ENCODE results near the gene TNFRSF4. TPM values are rescaled to one million over a fixed set of nuclear protein-coding genes. Genes with fewer than 3 reads are reported as not detected.

The TNFRSF4 gene
- total and polyA plus RNA-seq, 2 of the 8 experiments (the other 6 are each of a cell fraction or from before 2014, with no cell fraction given): 0.06 TPM; not detected in 1

GRCh38 chr1:1199961-1200875 is 13.7 kb downstream of the TNFRSF4 start:
- H3K23me2 ChIP-seq (ENCODE audit: low read depth, low read length): no peaks in the 10 kb centered on the region; the same call in 1 of the 2 replicates
- POLR2A ChIA-PET (ENCODE audit: partially characterized antibody): interaction anchor here (0.9 to 1.7 kb wide), 3 partner anchors 16 to 178 kb away, joined by 3 to 6 read pairs (median 4); partner anchors contain the start of gene TTLL10
- TF ChIP-seq RAD21 (IDR thresholded peaks at IDR 0.05 in 1 of 2, conservative IDR thresholded peaks at IDR 0.05 in 1 of 2; ENCODE audit: low read depth in 2 of 2, low read length in 2 of 2): no peak
- no peak for TF ChIP-seq GABPA (IDR thresholded peaks at IDR 0.05; ENCODE audit: borderline replicate concordance, insufficient read depth, low read length)
- no peak for TF ChIP-seq SP1 (IDR thresholded peaks at IDR 0.05; ENCODE audit: low read depth, low read length)
- no peak for TF ChIP-seq GTF2F1 (IDR thresholded peaks at IDR 0.05; ENCODE audit: borderline replicate concordance, low read depth, low read length)
- TF ChIP-seq KDM1A (IDR thresholded peaks at IDR 0.05; ENCODE audit: borderline replicate concordance, low read length): no peak
- TF ChIP-seq RFX5 (IDR thresholded peaks at IDR 0.05; ENCODE audit: borderline replicate concordance, low read depth, low read length): no peak
- TF ChIP-seq E2F6 (IDR thresholded peaks at IDR 0.05): no peak
- TF ChIP-seq USF2 (IDR thresholded peaks at IDR 0.05; ENCODE audit: low read length): no peak

More at GRCh38 chr1:1199961-1200875, 13.7 kb downstream of the TNFRSF4 start:
- H2BK20ac ChIP-seq (ENCODE audit: low read length): no peak overlapping the region; the same call in 1 of the 2 replicates
- H2AK5ac ChIP-seq (ENCODE audit: low read depth, low read length): peak overlapping the region; percentile 17; the same call in 1 of the 2 replicates
- CTCF ChIA-PET (ENCODE audit: partially characterized antibody): interaction anchor here (0.6 to 1.2 kb wide), 5 partner anchors 13 to 77 kb away, joined by 3 read pairs; no protein-coding TSS in a partner anchor
- peak overlapping the region; percentile 12 to 70; a peak in 2 of 4 replicates for H3K4me2 ChIP-seq (ENCODE audit: insufficient read depth in 1 of 2, low read depth in 2 of 2, low read length in 2 of 2)
- peaks cover 2 to 4% (median 3%) of the 10 kb centered on the region in 4 experiments; a peak in 4 of 7 replicates for H3K27me3 ChIP-seq (replicated peaks in 1 of 4; ENCODE audit: control insufficient read depth in 3 of 4, extremely low read depth in 1 of 4, insufficient read depth in 3 of 4, low read length in 3 of 4)
- FAIRE-seq (no peak), DNase-seq (ENCODE audit: low read depth in 1 of 2, low spot score in 2 of 2) (peak in 1 of 2 experiments; percentile 47)
- peak overlapping the region; percentile 100; the same call in 1 of the 2 replicates for H2BK15ac ChIP-seq (ENCODE audit: low read length)
- H3K4me3 ChIP-seq (ENCODE audit: extremely low read depth in 1 of 4, insufficient read depth in 2 of 4, low read depth in 3 of 4, low read length in 4 of 4): peak overlapping the region in 1 of 4 experiments; percentile 67; a peak in 3 of 8 replicates
- no peak overlapping the region for H3K9ac ChIP-seq (replicated peaks in 1 of 4; ENCODE audit: extremely low read depth in 1 of 4, low read depth in 3 of 4, low read length in 3 of 4)
- H3K9me3 ChIP-seq (ENCODE audit: insufficient read depth in 2 of 2, low read depth in 1 of 2, low read length in 1 of 2): no peaks in the 10 kb centered on the region
- H3K79me1 ChIP-seq (ENCODE audit: low read depth, low read length): no peaks in the 10 kb centered on the region
- H3K18ac ChIP-seq (ENCODE audit: extremely low read depth, low read length): peak overlapping the region; percentile 78; the same call in 1 of the 2 replicates
- H3K27ac ChIP-seq (ENCODE audit: low read depth, low read length): no peak overlapping the region
- H4K5ac ChIP-seq (ENCODE audit: insufficient read length, low read depth, low read length): no peak overlapping the region
- H2BK5ac ChIP-seq (ENCODE audit: low read depth, low read length): no peak overlapping the region
- peak overlapping the region; percentile 44 for H4K91ac ChIP-seq (replicated peaks; ENCODE audit: insufficient read length, low read length)
- H3K23ac ChIP-seq (ENCODE audit: insufficient read length): no peak overlapping the region
- H2BK120ac ChIP-seq (replicated peaks; ENCODE audit: low read depth, low read length): no peak overlapping the region
- no peaks in the 10 kb centered on the region for H4K20me1 ChIP-seq (replicated peaks in 1 of 2; ENCODE audit: control insufficient read depth in 1 of 2, insufficient read depth in 2 of 2, low read length in 2 of 2)
- H2BK12ac ChIP-seq (ENCODE audit: low read depth, low read length): peak overlapping the region; percentile 68; the same call in 1 of the 2 replicates
- peaks cover 0 to 4% (median under 1%) of the 10 kb centered on the region in 4 experiments; a peak in 4 of 7 replicates for H3K4me1 ChIP-seq (replicated peaks in 1 of 4; ENCODE audit: control insufficient read depth in 3 of 4, insufficient read depth in 4 of 4, low read length in 3 of 4)
- no peaks in the 10 kb centered on the region for H3K36me3 ChIP-seq (ENCODE audit: control insufficient read depth in 2 of 4, insufficient read depth in 4 of 4, low read length in 3 of 4)
- no peak overlapping the region for H3K14ac ChIP-seq (ENCODE audit: insufficient read length)
- peak overlapping the region; percentile 81 for H3K4ac ChIP-seq (replicated peaks; ENCODE audit: insufficient read length, low read depth, low read length)
- no peak overlapping the region for H4K8ac ChIP-seq (ENCODE audit: extremely low read depth, insufficient read depth, low read length)
- H2AFZ ChIP-seq (ENCODE audit: low read length): no peak overlapping the region
- H3K79me2 ChIP-seq (ENCODE audit: control insufficient read depth in 1 of 2, insufficient read depth in 2 of 2, low read length in 2 of 2): no peaks in the 10 kb centered on the region
- H3K56ac ChIP-seq (replicated peaks; ENCODE audit: insufficient read length, low read depth, low read length): no peak overlapping the region
- 81% methylated on average over 26 of the region's 31 CpGs; no CpG with 5 or more reads in 1 of the 2 experiments for WGBS, 2 experiments (ENCODE audit: extremely low coverage in 1 of 2, insufficient coverage in 1 of 2, insufficient read length in 1 of 2, insufficient replicate concordance in 2 of 2, low coverage in 1 of 2, low lambda C conversion rate in 2 of 2, missing lambda C conversion rate in 1 of 2)
